ENCODE results near the gene MYRF.

The MYRF gene

DNA sequence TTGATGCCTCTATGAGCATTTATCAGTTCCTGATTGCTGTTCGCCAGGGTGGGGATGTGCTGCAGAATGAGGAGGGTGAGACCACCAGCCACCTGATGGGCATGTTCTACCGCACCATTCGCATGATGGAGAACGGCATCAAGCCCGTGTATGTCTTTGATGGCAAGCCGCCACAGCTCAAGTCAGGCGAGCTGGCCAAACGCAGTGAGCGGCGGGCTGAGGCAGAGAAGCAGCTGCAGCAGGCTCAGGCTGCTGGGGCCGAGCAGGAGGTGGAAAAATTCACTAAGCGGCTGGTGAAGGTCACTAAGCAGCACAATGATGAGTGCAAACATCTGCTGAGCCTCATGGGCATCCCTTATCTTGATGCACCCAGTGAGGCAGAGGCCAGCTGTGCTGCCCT lies 43.0 kb downstream of the MYRF start:
- no peak for DNase-seq (ENCODE audit: low read depth, low spot score)

DNA sequence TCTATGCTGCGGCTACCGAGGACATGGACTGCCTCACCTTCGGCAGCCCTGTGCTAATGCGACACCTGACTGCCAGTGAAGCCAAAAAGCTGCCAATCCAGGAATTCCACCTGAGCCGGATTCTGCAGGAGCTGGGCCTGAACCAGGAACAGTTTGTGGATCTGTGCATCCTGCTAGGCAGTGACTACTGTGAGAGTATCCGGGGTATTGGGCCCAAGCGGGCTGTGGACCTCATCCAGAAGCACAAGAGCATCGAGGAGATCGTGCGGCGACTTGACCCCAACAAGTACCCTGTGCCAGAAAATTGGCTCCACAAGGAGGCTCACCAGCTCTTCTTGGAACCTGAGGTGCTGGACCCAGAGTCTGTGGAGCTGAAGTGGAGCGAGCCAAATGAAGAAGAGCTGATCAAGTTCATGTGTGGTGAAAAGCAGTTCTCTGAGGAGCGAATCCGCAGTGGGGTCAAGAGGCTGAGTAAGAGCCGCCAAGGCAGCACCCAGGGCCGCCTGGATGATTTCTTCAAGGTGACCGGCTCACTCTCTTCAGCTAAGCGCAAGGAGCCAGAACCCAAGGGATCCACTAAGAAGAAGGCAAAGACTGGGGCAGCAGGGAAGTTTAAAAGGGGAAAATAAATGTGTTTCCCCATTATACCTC lies 43.6 kb downstream of the MYRF start:
- DNase-seq (ENCODE audit: low read depth, low spot score) = no peak

DNA sequence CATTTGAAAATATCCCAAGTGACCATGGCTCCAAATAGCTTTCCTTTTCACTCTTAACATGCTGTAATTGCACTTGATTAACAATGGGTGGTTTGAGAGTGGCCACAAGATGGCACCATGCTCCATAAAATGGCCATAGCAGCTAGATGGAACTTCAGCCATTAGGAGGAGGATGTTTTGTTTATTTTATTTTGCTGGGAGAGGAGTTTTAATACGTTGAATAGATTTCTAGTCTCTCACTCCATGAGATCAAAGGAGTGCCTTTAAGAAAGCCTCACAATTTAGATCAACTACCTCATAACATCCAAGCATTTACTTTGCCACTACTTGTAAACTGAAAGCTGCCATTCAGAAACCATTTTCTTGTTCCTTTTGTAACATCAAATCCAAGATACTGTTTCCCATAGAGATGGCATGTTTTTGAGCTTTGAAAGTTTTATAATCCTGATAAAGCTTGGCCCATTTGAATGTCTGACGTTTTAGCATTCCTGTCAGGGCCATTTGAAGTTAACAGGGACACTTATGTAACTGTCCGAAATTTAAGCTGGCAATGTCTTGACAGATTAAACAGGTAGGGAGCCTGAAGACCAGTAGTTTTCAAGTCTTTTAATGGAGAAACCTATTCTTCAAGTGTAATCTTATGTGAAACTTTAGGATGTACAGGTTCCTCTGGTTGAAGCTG lies 45.0 kb downstream of the MYRF start:
- no peak for DNase-seq (ENCODE audit: low read depth, low spot score)

DNA sequence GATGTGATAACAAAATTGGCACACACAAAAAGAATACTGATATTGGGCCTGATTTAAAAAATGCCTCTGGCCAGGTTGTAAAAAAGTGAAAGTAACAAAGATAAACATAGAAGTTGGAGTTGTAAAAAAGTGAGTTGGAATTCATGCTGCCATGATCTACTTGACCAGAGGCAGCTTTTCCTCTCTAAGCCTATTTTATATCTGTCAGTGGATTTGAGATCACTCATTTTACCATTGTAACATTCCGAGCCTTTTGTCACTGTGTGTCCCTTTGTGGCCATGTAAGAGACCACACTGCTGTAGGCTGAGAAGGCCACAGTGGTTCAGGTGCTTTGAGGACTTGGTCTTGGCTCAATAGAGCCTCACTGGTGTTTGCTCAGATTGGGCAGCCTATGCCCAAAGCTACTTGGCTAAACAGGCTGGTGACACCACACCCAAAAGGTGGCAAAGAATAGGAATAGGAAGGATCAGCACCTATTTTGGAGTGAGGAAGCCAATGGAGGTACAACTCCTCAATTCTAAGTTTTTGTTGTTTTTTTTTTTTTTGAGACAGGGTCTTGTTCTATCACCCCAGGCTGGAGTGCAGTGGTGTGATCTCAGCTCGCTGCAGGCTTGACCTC lies 47.3 kb downstream of the MYRF start:
- DNase-seq (ENCODE audit: low read depth, low spot score) = no peak

DNA sequence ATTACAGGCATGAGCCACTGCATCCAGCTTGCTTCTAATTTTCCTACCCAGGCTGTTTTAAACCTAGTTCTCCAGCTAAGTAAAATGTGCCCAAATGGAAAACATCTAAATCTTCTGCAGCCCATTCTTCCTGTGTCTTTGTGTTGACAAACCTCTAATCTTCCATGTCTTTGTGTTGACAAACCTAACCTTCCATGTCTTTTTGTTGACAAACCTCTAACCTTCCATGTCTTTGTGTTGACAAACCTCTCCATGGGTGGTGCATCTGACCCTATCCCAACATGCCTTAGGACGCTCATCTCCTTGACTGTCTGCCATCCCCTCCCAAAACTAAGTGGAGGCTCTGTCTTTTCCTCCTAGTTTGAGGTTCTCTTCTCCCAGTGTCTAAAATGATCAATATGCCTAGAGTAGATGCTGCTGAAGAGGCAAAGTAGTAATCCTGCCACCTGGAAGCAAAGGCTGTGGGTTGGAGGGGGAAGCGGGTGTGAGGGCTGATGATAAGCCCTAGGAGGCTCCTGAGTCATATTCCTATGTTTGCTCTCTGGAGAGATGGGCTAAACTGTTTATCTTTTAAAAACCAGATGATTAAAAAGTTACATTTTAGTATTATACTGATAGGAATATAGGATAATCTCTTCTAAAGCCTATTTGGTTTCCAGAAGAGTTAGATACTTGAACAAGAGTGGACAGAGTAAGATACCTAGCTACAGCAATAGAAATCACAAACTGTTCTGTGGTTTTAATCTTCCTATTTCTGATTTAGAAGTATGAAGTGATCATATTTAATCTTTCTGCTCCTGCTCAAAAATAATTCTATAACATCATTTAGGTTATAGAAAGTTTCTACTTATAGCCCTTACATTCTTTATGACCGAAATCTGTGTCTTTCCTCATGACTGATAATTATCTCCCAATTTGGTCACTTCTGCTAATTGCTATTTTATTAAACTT lies 48.2 kb downstream of the MYRF start:
- DNase-seq (ENCODE audit: low read depth, low spot score) = no peak

DNA sequence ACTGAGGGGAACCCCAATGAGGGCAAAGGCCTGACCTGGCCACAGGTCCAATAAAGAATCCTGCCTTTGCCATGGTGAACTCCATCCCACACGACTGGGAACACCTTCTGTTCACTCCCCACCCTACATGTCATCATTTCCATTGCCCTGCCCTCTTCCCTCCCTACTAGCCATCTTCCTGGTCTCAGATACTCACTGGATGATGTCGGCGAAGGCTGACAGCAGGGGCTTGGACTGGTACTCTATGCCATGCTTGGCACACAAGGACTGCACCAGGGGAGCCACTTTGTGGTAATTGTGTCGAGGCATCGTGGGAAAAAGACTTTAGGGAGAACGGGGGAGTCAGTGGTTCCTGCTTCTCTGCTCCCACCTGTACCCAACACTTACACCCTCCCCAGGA lies 50.2 kb downstream of the MYRF start:
- no peak for DNase-seq (ENCODE audit: low read depth, low spot score)

DNA sequence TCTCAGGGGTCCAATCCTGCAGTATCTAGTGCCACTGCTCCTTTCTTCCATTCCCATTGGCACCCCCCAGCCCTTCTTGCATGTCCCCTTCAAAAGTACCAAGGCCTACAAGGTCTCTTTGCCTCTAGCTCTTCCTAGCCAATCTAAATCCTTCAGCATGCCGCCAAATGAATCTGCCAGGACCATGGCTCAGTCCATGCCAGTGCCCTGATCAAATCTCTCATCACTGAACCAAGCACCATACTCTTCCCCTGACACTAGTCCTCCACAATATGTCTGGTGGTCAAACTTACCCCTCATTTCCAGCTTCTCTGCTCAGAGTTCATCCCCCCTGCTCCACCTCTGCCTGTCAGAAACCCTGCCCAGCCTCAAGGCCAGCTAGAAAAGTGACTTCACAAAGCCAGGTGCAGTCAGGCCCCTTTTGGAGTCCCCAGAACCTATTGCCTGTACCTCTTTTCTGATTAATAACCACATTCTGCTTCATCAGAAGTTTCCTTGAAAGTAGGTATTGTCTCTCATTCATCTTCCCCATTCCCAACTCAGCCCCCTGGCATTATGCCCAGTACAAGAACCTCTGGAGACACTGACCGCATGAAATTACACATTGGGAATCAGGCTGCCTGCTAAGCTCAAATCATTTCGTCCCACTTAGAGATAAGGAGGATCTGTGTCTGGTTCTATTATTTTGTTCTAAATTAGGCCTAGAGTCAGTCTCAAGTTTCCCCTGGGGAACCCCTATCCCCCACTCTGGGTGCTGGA lies 51.6 kb downstream of the MYRF start:
- DNase-seq (ENCODE audit: low read depth, low spot score) = no peak

DNA sequence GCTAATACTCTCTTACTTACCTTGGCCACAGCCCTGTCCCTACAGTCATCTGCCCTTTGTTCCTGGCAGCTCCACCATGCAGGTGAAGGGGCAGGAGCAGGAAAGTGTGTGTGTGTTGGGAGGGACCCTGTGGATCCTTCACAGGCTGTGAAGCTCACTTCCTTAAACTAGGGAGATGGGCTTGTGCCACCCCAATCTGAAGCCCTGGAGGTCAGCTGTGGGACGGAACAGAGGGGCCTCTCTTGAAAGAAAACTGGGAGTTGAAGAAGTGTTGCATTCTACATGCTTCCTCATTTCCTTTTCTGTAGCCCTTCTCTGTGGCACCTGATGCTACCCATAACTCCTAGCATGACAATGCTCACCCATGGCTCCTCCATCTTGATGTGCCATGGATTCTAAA lies 52.7 kb downstream of the MYRF start:
- DNase-seq (ENCODE audit: low read depth, low spot score) = no peak

DNA sequence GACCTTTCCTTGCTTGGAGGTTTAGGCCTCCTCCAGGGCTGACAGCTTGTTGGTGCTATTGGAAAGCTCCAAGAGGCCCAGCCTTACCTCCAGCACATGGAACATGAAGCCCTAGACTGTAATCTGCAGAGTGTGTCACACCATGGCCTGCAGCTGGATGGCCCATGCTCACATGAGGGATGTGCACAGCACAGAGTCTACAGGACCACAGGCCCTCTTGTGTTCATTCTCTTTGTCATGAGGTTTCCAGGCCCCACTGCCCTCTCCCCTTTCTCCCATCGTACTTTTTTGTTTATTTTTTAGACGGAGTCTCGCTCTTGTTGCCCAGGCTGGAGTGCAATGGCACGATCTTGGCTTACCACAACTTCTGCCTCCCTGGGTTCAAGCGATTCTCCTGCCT lies 54.3 kb downstream of the MYRF start:
- DNase-seq (ENCODE audit: low read depth, low spot score) = no peak

DNA sequence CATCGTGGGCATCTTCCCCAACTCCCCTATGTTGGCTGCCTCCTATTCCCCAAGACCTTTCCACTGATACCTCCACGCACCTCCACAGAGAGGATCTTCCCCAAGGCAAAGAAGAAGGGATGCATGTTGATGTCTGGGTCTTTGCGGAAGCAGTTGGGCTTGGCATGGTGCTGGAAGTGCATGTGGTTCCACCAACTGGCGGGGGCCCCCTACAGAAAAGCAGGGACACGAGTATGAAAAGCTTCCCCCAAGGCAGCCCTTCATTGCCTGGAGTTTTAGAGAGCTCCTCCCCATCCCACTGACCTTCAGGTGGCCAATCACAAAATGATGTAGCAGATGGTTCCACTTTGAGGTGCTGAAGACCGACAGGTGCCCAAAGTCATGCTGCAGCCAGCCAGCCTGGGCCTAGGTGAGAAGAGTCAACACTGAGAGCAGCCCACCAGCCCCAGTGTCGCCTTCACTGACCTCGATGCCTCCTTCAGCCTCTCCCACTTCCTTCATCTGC lies 58.3 kb downstream of the MYRF start:
- no peak for DNase-seq (ENCODE audit: low read depth, low spot score)

DNA sequence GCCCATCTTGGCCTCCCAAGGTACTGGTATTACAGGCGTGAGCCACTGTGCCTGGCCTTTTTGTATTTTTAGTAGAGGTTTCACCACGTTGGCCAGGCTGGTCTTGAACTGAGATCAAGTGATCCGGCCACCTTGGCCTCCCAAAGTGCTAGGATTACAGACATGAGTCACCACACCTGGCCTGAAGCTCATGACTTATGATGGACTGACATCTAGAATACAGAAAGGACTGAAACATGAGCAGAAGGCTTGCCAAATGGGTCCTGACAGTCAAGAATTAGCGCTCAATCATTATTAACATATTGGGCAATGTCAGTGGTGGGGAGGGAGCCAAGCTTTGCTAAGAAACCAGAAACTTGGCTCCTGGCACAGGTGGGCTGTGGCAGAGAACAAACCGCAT lies 59.4 kb downstream of the MYRF start:
- no peak for DNase-seq (ENCODE audit: low read depth, low spot score)

DNA sequence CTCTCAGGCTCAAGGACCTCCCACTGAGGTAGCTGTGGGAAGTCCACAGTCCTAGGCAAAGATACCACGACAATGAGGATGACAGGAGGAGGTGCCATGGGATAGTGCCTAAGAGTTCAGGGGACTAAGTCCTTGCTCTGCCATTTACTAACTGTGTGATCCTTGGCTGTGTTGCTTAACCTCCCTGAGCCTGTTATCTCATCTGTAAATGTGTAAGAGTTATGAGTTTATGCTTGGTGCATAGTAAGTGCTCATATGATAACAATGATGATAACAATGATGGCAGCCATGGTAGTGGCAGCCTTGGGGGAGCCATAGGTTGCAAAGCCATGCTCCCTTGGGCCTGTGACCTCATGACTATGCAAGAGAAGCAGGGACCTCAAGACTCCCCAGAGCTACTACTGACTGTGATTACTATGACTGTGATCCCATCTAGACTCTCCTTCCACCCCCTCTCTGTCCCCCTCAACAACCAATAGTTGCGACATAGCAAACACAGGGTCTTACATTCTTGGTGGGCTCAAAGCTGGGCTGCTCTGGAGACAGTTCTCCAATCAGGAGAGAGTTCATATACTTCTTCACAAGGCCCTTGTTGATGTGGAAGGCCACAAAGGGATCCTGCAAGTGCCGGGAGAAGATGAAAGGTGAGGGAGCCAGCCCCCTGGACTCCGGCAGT lies 60.4 kb downstream of the MYRF start:
- DNase-seq (ENCODE audit: low read depth, low spot score) = no peak

DNA sequence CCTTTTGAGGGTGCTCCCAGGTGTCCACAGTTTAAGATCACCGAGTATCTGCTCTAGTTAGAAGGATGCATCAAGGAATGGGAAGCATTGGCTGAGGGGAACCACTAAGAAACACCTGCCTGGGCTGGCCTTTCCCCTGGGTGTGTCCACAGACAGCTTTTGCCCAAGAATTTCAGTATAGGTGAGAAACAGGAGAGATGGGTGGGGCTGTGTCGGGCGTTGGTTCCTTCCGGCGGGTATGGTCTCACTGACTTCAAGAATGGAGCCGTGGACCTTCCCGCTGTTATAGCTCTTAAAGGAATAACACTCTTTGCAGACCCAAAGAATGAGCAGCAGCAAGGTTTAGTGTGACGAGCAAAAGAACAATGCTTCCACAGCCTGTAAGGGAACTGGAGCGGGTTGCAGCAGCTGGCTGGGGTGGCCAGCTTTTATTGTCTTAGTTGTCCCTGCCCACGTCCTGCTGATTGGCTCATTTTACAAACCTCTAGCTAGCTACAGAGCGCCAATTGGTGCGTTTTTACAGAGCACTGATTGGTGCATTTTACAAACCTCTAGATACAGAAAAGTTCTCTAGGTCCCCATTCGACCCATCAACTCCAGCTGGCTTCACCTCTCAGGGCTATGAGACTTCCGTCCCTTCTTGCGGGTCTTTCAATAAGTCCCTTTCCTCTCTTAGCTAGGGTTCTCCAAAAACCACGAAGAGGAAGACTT lies 62.0 kb downstream of the MYRF start:
- no peak for DNase-seq (ENCODE audit: low read depth, low spot score)

DNA sequence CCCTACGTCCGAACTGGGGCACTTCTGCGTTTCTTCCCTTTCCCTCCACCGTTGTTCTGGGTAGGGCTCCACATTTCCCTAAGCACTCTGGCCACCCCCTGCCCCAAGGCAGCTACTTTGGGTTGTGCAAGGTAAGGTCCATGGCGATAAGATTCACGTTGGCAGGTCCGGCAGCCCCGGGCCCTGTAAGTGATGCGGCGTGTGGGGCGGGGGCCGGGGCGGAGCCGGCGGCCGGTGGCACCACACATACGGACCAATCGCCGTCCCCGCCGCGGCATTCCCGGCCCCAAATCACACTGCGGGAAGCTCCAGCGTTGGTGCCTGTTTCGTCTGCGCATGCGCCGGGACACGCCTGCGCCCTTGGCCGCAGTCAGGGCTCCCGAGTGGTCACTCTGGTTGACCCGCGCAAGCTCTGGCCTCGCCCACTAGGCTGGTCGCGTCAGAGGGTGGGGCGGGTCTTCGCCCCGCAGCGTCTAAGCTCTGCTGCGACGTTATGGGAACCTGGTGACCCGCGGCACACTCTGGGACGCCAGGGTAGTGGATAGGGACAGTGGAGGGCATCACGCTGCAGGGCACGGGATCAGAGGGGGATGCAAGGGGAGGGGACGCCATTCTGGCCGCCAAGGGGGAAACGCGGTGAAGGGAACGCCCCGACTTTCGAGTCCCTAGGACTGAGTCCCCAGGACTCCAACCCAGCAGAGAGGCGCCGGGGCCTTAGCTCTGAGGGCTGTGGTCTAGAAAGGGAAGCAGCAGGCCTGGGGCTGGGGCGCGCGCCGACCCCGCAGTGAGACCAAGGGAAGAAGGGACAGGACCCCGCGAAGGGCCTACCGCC lies 62.7 kb downstream of the MYRF start:
- peak; percentile 91 for DNase-seq (ENCODE audit: low read depth, low spot score)

DNA sequence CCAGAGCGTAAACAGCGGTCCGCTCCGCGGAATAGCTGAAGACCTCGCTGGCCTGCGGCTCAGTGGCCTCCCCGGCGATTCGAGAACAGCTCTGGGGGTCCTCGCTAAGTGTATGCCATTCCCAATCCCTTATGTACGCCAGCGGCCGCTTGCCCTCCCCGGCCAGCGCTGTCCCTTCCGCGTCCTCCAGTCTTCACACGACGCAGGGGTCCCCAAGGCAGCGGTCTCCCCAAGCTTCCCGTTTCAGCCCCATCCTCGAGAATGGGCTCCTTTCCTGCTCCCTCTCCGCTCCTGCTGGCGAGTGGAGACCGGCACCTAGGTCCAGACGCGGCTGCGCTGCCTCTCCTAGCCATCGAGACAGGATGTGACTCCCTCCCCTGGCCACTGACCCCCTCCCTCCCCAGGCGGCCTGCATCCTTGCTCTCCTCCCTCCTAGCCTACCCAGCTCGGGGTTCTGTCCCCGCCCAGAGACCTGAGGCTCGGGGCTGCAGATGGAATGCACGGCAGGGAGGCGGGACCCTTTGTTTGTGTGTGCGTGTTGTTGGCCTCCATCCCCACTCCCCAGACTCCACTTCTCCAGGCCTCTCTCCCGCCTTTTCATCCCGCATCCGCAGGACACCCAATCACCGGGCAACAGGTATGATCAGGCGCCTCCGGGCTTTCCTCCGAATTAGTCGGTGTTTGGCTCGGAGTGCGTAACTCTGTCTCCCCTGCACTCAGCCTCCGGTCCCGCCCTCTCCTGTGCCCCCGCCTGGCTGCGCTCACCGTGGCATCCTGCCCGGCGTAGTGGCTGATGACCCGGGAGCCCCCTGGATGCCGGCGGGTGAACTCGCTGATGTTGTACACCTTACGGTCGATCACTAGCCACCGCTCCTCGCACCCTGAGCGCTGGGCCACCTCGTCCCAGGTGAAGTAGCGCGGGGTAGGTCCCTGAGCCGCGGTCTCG lies 63.6 kb downstream of the MYRF start:
- no peak for DNase-seq (ENCODE audit: low read depth, low spot score)

DNA sequence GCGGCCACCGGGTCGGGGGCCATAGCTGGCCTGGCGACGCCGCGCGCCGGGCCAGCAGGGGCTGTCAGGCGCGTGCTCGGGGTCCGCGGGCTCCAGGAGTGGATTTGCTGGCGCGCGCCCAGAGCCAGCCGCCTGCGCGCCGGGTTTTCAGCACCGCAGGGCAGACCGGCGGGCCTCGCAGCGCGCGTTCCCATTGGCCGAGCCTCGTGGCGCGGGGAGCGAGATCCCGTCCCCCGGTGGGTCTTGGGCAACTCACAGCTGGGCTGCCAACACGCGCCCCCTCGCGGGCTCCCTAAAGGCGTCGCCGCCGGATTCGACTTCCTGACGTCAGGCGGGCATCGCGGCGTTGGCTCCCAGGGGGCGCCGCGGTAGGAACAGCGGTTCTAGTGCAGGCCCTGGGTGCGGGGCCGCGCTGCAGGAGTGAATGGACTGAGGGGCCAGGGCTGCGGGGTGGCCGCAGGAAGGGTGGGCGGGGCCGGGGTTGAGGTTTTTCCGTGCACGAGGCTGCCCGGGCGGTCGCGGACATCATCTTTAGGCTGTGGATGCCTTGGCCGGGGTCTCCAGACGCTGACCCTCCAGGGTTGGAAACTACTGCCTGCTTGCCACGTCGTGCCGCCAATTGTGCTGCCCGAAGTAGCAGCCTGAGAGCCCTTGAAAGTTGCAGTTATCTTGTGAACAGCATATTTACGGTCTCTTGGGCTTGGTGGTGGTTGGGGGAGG lies 64.5 kb downstream of the MYRF start, which contains the start of gene FADS1:
FADS1 (minus strand) TSS at position 268 of the 720 bp plus-strand sequence; CDS start at position 194, 74 bp downstream.
- DNase-seq (ENCODE audit: low read depth, low spot score) = peak; percentile 67

Data from smooth muscle cell of the brain vasculature (primary cell).